HuH-7.5 (cell line): ENCODE data around the gene OS9.

Experiments
- DNase-seq: peaks from one replicate; pipeline ENCODE4 v3.0.0; 2011; ENCODE audit warnings: low spot score

The OS9 gene

DNA sequence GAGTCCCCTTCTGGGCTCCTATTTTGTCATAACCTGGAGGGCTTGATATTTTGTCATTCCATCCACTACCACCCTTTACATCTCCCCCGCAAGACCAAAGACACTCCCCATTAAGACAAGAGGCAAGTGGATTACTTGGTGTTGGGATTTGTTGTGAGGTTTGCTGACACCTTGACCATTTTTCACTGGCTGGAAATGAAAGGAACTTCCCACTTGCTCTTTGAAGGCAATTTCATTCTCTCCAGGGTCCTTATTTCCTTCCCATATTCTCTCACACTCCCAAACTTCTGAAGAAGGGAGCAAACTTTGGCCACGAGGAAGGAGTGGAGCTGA, 29.7 kb downstream of the OS9 start:
- no peak for DNase-seq

GRCh38 chr12:57724003-57724935, 30.3 kb downstream of the OS9 start:
- DNase-seq: no peak

- DNase-seq: no peak
Observed at GRCh38 chr12:57724936-57725740, 31.2 kb downstream of the OS9 start.

- no peak for DNase-seq
Observed at GRCh38 chr12:57725851-57726150, 31.9 kb downstream of the OS9 start.

DNA sequence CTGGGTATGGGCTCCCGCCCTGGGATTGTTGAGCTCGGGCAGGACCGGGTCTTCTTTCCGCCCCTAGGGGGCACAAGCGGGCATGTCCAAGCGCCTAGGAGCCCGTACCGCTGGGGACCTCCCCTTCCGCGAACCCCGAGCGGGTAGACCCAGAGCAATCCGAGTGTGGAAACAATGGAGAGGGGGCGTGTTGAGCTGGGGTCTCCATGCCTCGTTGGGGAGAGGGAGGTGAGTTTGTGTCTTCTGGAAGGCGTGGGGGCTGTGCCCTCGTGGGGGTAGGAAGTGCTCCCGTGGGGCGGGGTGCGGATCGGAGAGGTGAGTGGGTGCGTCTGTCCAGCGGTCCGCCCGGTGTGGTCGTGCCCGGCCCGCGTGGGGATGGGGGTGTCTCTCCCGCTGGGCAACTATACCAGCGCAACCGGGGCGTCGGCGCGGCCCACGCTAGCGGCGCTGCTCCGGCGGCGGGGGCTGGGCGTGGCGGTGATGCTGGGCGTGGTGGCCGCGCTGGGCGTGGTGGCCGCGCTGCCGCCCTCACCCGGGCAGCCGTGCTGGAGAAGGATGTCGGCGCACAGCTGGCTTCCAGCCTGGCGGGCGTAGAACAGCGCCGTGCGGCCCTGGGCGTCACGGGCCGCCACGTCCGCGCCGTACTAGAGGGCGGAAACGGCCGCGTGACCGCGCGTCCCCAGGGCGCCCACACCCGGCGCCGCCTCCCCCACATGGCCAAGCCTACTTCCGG, 32.4 kb downstream of the OS9 start:
- peak; percentile 95 for DNase-seq

GRCh38 chr12:57726884-57727757, 33.2 kb downstream of the OS9 start:
- no peak for DNase-seq

- DNase-seq: no peak
Observed at GRCh38 chr12:57727758-57728395, 33.9 kb downstream of the OS9 start.

DNA sequence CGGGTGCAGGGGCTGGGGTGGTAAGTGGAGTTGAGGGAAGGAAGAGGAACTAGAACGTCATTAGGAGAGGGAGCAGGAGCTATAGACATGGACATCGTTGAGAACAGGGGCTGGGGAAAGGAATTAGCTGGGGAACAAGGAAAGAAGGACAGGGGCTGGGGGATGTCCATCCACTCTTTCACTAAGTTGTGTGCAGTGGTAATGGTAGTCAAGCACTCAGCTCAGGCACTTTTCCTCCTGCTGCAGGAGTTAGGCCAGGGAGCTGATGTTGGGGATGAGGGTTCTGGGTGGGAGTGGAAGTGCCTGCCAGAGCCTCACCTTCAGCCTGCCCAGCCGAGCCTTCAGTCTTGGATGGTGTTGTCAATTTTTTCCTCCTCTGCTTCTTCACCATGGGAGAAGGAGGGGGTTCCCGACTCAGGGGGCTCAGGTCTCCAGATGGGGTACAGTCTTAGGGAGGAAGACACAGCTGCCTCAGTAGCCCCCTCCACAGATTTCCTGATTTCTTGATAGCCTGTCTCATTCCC, 35.5 kb downstream of the OS9 start:
- no peak for DNase-seq

DNA sequence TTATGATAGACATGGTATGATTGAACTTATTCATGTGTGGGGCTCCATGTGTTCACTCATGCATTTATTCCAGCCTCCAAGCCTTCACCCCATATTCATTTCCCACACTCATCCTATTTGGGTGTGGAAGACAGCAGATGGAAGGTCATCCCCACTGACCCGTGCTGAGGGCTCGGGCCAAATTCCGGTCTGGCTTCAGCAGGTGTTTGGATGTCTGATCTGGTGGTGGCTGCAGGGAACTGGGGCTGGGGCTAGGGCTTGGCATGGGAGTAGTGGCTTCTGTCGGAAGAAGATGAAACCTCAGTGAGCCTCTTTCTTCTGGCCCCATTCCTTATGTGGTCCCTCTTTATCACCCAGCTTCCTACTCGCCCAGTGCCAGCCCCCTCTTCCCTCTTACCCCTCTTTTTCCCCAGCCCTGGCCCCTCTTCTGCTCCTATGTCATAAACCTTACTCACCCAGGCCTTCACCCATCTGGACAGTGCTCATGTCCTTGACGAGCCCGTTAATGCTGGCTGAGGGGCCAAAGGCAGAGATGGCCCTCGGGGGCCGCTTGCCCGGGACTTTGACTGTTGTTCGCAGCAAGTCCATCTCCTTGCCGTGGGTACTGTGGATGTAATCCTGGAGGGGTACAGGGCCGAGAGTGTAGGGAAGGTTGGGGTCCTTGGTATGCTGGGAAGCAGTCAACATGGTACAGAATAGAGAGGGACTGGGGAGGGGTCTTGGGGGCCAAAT, 36.6 kb downstream of the OS9 start:
- DNase-seq: no peak

DNA sequence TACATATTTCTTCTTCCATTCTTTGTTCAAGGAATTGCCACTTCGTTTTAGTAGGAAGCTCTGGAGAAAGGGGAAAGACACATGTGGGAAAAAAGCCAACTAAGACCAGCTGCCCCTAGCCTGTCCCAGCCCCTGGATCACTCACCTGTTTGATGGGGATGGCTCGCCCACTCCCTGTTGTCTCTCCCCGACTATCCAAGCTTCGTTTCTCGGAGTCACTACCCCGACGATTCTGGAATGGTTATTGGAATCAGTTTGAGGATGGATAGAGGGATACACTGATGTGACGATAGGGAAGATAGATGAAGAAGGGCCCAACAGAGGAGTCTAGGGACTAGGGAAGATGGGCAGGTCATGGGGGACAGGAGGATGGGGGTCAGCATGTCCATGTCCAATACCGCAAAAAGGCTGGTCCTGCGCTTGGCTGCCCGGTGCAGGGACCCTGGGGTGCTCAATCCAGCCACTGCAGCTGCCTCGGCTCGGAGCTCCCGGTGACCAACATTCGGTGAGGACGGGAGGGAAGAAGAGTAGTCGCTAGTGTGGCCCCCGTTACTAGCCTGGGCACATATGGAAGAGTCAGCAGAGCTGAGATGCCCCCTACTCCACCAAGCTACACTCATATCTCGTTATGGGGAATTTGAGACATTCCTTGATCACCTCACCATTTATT, 37.6 kb downstream of the OS9 start:
- no peak for DNase-seq

GRCh38 chr12:57732270-57732669, 38.3 kb downstream of the OS9 start:
- DNase-seq: no peak

DNA sequence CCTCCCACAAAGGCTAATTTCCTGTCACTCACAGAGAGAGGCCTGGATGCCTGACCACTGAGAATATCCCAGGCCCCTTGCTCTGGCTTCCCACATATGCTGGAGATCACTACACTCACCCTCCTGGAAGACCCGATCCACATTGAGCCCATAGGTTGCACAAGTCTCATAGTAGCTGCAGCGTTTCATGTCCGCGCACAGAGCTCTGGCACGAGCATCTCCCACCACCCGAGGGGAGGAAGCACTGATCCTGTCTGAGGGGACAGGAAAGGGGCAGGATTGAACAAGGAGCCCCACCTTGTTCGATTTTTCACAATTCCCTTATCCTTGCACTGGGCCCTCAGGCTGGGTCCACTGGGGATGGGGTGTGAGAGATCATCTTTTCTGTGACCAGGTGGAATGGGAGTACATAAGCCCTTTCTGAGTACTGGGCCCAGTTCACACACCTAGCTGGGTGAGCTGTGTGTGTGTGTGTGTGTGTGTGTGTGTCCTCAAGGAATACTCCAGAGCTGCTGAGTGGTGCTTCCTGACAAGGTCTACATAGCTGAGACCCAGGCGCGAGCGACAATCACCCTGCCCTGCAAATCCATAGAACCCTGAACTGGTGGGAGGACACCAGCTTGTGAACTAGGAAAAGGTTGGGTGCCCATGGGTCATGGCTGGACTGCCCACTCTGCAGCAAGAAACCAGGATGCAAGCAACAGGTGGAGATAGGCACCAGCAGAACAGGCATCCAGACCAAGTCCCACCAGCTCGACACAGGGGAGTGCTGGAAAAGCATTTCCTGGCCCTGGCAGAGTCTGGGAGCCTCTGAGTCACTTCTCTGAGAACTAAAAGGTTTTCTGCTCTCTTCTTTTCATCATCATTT, 39.0 kb downstream of the OS9 start:
- DNase-seq: no peak

DNA sequence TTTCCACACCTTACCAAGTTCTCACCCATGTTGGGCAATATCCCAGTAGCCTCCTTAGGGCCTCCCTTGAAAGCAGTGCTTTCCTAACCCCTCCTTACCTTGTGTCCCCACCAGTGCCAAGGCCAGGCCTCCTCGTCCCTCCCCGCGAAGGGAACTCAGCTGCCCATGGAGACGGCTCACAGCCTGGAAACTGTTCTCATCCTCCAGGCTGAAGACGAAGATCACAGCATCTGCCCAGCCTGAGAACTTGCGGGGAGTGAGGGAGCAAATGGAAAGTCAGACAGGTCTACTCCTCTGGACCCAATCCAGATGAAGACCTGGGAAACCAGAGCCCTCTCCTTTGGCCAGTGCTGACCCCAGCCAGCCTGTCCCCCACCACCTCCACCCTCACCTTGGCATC, 40.0 kb downstream of the OS9 start:
- no peak for DNase-seq

DNA sequence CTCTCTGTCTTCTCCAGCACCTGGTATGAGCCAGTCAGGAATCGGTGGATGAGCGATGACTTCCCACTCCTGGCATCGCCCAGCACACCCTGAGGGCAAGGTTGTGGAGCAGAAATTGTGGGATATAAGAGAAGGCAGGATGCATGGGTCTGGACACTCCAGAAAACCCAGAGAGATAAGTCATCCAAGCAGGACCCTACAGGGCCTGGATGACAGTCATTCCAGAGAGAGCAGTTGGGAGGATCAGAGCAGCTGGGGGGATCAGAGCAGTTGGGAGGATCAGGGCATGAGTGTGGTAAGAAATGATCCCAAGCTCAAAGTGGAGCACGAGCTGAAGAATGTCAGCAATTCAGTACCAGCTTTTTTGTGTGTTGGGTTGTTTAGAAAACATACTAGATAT, 40.7 kb downstream of the OS9 start:
- DNase-seq: no peak

- DNase-seq: peak; percentile 87
Observed at GRCh38 chr12:57735198-57735855, 41.4 kb downstream of the OS9 start.

GRCh38 chr12:57735952-57736740, 42.2 kb downstream of the OS9 start:
- peak; percentile 86 for DNase-seq

DNA sequence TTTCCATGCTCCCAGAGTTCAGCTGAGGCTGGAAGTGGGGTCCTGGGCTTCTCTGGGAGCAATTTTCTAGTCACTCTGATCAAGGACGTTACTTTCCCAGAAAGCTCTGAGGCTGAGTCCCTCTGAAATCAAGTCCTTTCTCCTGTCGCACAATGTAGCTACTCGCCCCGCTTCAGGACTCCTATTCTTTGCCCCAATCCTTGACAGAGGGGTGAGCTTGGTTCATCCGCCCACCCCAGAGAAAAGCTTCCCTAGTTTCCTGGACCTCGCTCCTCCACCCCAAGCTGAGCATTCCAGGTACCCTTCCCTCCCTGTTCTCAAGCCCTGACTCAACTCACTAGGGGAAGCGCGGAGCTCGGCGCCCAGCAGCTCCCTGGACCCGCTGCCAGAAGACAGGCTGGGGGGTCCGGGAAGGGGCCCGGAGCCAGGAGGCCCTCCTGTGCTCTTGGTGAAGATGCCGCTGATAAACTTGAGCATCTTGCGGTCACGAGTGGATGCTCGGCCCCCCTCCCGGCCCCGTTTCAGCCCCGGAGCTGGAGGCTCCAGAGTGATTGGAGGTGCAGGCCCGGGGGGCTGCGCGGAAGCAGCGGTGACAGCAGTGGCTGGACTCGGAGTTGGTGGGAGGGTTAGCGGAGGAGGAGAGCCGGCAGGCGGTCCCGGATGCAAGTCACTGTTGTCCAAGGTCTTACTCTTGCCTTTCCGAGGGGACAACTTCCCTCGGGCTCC, 43.0 kb downstream of the OS9 start:
- no peak for DNase-seq
